GM12891 (cell line): ENCODE results near the gene SYNPO.

Experiments used
- DNase-seq: peaks from one replicate; pipeline ENCODE4 v3.0.0; 2011; ENCODE audit warnings: low spot score; ENCODE audit not compliant: insufficient read length
- FAIRE-seq: peaks from 2 replicates; lab custom pipeline; 2011; peaks lifted over from hg19 to GRCh38; lab: Jason Lieb, UNC
- PAX5 ChIP-seq: IDR thresholded peaks from 2 replicates; pipeline ENCODE4 v1.6.1; 2011; ENCODE audit warnings: low read length, moderate library complexity, mild to moderate bottlenecking; ENCODE audit not compliant: insufficient read depth, severe bottlenecking
- POLR2A ChIP-seq: IDR thresholded peaks from 2 replicates; pipeline ENCODE4 v1.6.1; 2011; ENCODE audit warnings: low read depth, low read length, control low read depth
- POLR2AphosphoS5 ChIP-seq: IDR thresholded peaks from 2 replicates; pipeline ENCODE4 v1.6.1; 2011; ENCODE audit warnings: low read depth, low read length, control low read depth
- POU2F2 ChIP-seq: IDR thresholded peaks from 2 replicates; pipeline ENCODE4 v1.6.1; 2011; ENCODE audit warnings: low read depth, mild to moderate bottlenecking, control low read depth, low read length, moderate library complexity
- SPI1 ChIP-seq: IDR thresholded peaks from 2 replicates; pipeline ENCODE4 v1.6.1; 2011; ENCODE audit warnings: low read depth, low read length, control low read depth
- TAF1 ChIP-seq: IDR thresholded peaks from 2 replicates; pipeline ENCODE4 v1.6.1; 2011; ENCODE audit warnings: low read depth, low read length, control low read depth

Gene SYNPO

DNA sequence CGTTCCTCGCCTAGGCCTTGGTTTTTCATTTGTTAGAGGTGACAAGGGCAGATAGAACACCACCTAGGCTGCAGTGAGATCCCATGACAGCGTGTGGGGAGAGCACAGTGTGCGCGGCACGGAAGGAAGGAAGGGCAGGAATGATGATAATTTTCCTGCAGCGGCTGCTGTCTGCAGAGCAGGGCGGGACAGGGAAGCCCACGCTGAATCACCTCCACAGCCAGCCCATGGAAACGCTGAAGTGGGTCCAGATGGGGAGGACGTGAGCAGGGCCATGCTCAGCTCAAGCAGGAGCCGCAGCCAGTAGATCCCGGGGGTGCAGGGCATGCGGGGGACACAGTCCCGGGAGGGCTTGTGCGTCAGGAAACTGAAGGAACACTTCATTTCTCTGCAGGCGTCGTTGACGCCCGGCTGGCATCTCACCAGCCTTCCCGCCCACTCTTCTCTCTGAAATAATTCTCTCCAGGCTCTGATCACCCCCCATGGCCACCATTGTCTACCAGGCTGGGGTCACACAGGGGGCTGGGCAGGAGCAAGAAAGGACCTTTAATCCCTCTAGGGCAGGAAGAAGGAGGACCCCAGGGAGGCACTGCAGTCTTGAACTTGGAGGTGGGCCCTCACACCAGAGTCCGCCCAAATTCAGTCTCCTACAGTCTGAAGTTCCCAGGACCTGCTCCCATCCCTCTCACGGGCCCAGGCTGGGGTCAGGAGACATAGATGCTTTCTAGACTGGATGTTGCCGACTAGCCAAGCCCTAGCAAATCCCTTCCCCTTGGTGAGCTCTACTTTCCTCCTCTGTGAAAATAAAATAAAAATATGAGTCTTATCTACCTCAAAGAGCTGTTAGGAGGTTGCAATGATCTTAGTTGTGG is 20.9 kb upstream of the SYNPO start:
- DNase-seq (no peak), FAIRE-seq (no peak)
- TF ChIP-seq SPI1 (no peak), POLR2A (no peak), TAF1 (no peak), PAX5 (no peak), POLR2AphosphoS5 (no peak), POU2F2 (no peak)

DNA sequence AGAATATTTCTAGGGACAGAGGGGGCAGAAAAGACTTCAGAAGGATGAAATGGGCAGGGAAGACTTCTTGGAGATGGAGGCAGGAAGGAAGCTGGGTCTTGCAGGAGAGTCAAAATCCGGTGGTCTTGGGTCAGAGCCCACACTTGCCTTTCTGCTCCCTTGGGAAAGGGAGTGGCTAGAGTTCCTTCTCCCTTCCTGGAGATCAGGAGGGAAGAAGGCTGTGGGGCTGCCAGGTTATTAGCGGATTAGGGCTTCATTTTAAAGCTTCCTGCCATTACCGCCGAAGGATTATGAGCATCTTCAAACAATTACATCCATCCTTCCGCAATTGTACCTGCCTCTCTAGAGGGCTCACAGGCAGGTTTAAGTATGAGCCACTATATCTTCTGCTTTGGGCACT is 19.2 kb upstream of the SYNPO start:
- TF ChIP-seq TAF1 (no peak), POLR2A (no peak), POLR2AphosphoS5 (no peak), SPI1 (no peak), POU2F2 (no peak), PAX5 (no peak)
- no peak for DNase-seq
- no peak for FAIRE-seq

DNA sequence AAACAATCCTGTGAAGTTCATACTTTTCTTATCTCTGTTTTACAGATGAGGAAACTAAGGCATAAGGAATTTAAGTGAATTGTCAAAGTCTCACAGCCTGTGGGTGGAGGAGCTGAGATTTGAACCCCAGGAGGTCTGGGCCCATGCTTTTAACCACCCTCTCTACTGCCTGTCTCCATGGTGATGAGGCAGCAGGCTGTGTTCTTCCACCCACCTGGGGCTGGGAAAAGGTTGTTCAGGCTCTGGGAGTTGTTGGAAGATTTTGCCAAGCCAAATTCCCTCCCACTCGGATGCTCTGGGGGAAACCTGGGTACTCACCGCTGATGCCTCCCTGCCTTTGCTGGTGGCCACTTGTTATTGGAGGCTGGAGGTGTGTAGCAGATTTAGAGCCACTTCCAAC is 18.3 kb upstream of the SYNPO start:
- DNase-seq = no peak

DNA sequence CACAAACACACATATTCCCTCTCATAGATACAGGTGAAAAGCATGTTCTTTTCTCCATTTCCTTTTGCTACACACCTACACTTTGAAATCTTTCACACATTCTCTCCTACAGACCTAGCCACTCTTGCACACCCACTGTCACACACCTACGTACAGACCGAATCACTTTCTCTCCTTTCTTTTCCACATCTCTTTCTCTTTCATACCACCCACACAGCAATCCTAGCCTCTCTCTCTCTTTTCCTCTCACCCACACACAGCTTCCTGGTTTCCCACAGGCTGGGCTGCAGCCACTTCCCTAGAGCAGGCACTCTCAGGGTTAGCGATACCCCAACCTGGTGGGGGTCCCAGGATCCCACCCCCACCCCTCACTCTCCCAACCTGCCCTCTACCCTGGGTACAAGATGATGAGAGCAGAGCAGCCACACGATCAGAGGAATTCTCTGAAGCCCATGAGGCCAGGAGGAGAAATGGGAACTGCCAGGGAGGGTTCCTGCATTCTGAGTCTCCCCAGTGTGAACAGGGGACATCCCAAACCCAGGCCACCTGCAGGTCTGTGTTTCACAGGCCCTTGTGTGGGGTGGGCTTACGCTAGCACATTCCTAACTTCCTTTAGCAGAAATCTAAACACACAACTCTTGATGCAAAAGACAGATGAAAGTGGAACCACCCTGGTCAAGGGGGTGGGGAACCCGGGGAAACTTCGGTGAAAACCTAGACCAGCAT is 17.1 kb upstream of the SYNPO start:
- TF ChIP-seq SPI1 = peak; percentile 21; the same call in 1 of the 2 replicates
- 0 out of 2 replicates have a peak, but pooled peaks have one; percentile 25 for TF ChIP-seq POLR2AphosphoS5
- TF ChIP-seq POLR2A = no peak
- no peak for FAIRE-seq
- DNase-seq = no peak

More for the DNA sequence above, 18.3 kb upstream of the SYNPO start:
- TF ChIP-seq TAF1 = no peak
- no peak for TF ChIP-seq POLR2AphosphoS5
- no peak for TF ChIP-seq POLR2A
- TF ChIP-seq POU2F2 = no peak
- no peak for TF ChIP-seq SPI1
- TF ChIP-seq PAX5 = no peak
- FAIRE-seq = no peak

DNA sequence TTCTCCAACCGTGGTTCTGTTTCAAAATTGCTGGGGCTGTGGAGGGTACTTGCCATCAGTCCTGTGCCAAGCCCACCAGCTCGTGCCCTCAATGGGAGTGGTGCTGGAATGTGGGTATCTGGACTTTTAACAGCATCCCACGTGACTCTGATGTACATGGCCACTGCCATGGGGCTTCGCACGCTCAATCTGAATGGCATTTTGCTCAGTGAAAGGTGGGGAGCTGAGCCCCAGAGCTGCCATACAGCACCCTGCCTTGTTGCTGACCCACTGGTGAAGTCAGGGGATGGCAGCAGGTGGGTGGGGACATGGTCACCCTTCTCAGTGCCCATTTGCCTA is 16.6 kb upstream of the SYNPO start:
- no peak for FAIRE-seq
- DNase-seq = no peak
- TF ChIP-seq TAF1 (no peak), POLR2AphosphoS5 (no peak), PAX5 (no peak), POLR2A (no peak), SPI1 (no peak), POU2F2 (no peak)

DNA sequence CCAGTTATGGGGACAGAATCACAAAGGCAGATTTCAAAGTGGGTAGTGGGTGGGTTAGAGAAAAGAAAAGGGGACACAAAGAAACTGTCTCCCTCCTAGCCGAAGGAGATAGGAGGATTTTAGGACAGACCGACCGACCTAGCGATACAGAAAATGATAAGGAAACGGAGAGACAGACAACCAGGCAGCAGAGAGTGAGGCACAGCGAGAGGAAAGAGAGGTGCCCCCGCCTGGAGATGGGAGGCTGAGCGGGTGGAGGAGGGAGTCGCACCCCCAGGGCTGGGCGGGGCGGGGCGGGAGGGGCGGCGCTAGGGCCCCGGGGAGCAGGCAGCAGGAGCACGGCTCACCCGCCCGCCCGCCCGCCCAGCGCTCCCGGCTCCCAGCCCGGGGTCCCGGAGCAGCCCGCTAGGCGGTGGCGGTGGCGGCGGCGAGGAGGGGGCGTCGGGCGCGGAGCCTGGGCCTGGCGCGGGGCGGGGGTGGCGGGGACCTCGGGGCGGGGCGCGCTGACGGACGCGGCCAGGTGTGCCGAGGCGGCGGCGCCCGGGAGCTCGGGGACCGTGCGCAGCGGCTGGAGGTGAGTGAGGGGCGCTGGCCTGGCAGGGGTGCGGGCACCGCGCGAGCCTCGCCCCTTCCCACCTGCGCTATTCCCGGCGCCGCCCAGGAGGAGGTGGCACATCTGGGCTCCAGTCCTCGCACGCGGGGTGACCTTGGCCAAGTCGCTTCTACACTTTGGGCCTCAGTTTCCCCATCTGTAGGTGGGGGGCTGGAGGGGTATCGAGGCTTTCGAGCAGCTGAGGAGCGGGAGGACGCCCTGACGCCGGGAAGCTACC is 15.9 kb upstream of the SYNPO start:
- DNase-seq (peak; percentile 76), FAIRE-seq (no peak)
- TF ChIP-seq POLR2A (no peak), POLR2AphosphoS5 (no peak), TAF1 (no peak), POU2F2 (no peak), SPI1 (no peak), PAX5 (no peak)

DNA sequence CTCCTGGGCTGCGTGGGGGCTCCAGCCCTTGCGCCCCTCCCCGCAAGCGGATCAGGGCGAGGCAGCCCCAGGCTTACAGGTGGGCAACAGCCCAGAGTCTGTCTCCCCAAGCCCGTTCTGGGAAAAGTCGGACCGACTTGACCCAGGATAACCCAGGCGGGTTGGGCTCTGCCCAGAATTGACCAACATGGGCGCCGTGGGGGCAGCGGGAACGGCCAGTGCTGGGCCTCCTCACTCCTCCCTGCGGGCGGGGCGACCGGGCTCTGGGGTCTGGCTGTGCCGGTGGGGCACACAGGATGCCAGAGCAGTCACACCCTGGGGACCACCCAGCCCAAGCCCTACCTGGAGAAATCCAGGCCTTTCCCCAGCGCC is 15.3 kb upstream of the SYNPO start:
- TF ChIP-seq POU2F2 (no peak), SPI1 (no peak), POLR2A (no peak), PAX5 (no peak), POLR2AphosphoS5 (no peak), TAF1 (no peak)
- no peak for FAIRE-seq
- no peak for DNase-seq

DNA sequence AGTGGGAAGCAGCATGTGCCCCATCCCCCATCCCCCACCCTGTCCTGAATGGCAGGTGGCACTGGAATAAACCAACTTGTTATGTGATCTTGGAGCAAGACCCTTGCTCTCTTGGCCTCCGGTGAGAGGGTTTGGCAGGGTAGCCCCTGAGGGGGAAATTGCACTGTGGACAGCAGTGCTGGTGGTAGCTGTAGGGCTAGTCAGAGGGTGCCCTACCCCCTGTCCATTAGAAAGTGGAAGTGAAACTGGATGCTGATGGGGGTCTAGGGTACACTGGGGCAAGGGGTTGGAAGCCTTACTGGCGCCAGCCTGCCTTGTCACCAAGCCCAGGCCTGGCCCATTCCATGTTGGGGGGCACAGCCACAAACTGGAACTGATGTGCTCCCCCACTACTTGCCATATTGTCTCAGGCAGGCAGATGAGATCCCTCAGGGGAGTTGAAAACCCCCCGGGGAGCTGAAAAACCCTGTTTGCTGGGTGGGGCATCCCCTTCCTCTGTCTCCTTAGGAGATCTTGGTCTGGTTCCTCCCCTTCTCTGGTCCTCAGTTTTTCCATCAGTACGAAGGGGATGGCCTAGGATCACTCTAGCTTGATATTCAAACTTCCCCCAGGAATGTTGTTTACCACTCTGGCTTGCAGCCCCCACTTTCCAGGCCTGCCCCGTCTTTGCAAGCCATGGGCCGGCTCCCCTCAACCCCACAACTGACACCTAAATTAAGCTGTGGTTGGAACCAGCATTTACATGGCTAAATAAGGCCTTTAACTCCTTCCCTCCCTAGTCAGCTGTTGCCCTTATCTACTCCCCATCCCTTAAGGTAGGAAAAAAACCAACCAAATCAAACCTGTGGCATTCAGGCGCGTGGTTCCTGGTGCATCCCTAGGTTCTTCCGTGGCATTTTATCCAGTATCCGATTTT is 14.4 kb upstream of the SYNPO start:
- no peak for DNase-seq
- TF ChIP-seq POU2F2 = peak; percentile 77; the same call in 1 of the 2 replicates
- peak; percentile 89 for TF ChIP-seq SPI1
- TF ChIP-seq POLR2A = no peak
- FAIRE-seq = peak; percentile 88
